ENCODE results near the gene SLC6A18. TPM values are rescaled to one million over a fixed set of nuclear protein-coding genes. Genes with fewer than 3 reads are reported as not detected.

SLC6A18 gene
- total RNA-seq, 4 donors from 2014 or later: not detected

DNA sequence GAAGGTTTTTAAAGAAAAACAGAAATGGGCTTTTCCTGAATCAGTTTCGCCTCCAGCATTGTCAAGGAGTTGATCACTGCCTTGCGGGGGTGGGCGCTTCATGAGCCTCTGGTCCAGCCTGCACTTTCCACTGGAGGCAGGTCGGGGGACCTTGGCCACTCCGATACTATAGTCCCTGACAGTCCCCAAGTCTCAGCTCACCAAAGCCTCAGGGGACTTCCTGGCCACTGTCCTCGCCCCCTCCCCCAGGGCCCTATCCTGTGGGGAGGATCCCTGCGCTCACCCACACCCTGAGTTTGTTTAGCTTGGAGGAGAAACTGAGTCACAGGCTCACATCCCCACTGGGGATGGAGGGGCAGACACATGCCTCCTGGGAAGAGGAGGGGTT lies 22.4 kb upstream of the SLC6A18 start:
- H3K27ac ChIP-seq: no peak overlapping the region
- H3K36me3 ChIP-seq: no peaks in the 10 kb centered on the region
- H3K4me1 ChIP-seq: no peaks in the 10 kb centered on the region
- TF ChIP-seq, protein P1, sequence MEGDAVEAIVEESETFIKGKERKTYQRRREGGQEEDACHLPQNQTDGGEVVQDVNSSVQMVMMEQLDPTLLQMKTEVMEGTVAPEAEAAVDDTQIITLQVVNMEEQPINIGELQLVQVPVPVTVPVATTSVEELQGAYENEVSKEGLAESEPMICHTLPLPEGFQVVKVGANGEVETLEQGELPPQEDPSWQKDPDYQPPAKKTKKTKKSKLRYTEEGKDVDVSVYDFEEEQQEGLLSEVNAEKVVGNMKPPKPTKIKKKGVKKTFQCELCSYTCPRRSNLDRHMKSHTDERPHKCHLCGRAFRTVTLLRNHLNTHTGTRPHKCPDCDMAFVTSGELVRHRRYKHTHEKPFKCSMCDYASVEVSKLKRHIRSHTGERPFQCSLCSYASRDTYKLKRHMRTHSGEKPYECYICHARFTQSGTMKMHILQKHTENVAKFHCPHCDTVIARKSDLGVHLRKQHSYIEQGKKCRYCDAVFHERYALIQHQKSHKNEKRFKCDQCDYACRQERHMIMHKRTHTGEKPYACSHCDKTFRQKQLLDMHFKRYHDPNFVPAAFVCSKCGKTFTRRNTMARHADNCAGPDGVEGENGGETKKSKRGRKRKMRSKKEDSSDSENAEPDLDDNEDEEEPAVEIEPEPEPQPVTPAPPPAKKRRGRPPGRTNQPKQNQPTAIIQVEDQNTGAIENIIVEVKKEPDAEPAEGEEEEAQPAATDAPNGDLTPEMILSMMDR (IDR thresholded peaks at IDR 0.05): no peak
- TF ChIP-seq POLR2A (IDR thresholded peaks at IDR 0.05) (no peak), EP300 (IDR thresholded peaks at IDR 0.05) (no peak)
- peak overlapping the region in 1 of 4 donors; percentile 5 for H3K4me3 ChIP-seq
- H3K9me3 ChIP-seq: no peaks in the 10 kb centered on the region
- no peak for DNase-seq (ENCODE audit: low spot score in 2 of 2)
- peaks cover 0 to 46% of the 10 kb centered on the region in 2 donors for H3K27me3 ChIP-seq
- WGBS, 2 donors: 71 to 77% methylated on average over 7 of the region's 7 CpGs

DNA sequence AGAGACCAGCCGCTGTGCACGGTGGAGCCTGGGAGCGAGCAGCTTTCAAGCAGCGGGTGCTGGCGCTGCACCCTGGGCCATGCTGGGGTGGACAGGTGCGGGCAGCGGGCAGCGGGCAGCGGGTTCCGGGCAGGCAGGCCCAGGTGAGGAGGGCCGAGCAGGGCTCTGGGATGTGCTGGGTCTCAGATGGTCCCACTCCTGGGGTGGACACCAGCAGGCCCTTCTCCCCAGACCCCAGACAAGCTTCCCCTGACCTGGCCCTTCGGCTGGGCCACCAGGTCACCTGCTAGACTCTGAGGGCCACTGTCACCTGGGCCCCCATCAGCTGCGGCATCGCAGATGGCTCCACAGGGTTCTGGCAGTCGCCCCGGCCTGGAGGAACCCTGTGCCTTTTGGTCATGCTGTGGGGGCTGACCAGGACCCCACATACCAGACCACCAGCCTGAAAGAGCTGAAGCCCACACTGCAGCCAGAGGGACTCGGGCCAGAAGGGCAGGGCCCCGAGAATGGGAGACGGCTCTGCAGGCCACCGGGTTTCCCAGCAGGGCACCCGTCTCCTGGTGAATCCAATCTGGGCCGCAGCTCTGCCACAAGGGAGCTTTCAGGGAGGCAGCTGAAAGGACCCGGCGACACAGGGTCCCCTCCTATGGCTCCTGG lies 21.7 kb upstream of the SLC6A18 start:
- peaks cover 0 to 48% of the 10 kb centered on the region in 2 donors for H3K27me3 ChIP-seq

DNA sequence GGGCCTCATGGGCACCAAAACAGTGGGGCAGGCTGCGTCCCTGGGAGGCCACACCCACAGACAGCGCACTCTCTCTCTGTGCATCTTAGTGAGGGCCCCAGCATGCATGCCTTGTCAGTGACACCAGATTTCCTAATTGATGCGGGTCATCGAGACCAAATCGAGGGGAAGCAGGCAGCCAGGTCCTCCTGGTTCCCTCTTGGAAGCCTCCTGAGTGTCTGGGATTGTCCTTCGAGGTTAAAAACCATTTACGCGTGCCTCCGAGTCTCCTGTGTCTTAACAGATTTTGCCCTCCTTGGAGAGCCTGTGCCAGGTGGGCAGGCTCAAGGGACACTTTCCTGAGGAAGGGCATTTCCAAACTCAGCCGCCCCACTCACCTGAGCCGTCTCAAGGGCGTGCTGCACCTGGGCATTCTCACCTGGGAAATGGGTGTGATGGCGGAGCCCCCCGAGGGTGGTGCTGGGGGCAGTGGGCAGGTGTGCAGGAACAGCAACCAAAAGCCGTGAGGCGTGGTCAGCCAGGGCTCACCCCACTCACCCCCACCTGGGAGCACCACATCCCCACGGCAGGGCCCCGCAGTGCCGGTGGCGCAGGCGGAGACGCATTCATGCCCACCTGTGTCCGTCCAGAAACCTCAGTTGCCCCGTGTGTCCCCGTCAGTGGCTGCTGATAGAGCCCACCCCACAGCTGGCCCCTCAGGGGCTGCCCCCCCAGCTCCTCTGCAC lies 21.1 kb upstream of the SLC6A18 start:
- Histone ChIP-seq H3K27me3 (peaks cover 0 to 48% of the 10 kb centered on the region in 2 donors), H3K4me1 (no peaks in the 10 kb centered on the region), H3K36me3 (no peaks in the 10 kb centered on the region), H3K9me3 (no peaks in the 10 kb centered on the region), H3K27ac (no peak overlapping the region), H3K4me3 (no peak overlapping the region)
- no peak for DNase-seq (ENCODE audit: low spot score in 2 of 2)
- 80 to 86% methylated on average over 11 to 21 of the region's 25 CpGs for WGBS, 2 donors
- TF ChIP-seq, protein P1 (IDR thresholded peaks at IDR 0.05): no peak
- TF ChIP-seq POLR2A (IDR thresholded peaks at IDR 0.05): no peak

More for the DNA sequence above, 21.7 kb upstream of the SLC6A18 start:
- Histone ChIP-seq H3K36me3 (no peaks in the 10 kb centered on the region), H3K4me3 (no peak overlapping the region), H3K27ac (no peak overlapping the region), H3K4me1 (no peaks in the 10 kb centered on the region), H3K9me3 (no peaks in the 10 kb centered on the region)
- TF ChIP-seq, protein P1 (IDR thresholded peaks at IDR 0.05): no peak
- no peak for TF ChIP-seq EP300 (IDR thresholded peaks at IDR 0.05)
- TF ChIP-seq POLR2A (IDR thresholded peaks at IDR 0.05): no peak
- DNase-seq (ENCODE audit: low spot score in 2 of 2): no peak
- WGBS, 2 donors: 83 to 86% methylated on average over 6 to 24 of the region's 24 CpGs

DNA sequence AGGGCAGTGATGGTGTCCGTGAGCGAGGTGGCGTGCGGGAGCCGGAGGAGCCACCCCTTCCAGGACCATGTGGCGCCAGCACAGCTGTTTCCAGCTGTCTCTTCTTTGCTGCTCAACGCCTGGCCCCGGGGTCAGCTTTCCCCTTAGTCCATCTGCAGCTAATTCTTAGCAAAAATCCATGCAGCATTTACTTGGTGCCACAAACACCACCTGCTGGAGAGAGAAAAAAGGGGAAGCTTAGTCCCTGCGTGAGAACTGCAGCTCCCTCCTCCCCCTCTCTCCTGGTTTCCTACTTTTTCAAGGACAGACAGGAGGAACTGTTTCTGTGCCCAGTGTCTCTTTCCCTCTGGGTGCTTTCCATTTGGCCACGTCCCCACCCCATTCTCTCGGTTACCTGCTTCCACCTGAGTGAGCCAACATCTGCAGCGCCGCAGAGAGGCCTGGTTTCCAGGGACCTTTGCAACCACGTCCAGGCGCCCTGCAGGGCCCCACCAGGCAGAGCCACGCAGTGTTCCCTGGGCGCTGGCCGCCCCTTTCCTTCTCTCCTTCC lies 20.4 kb upstream of the SLC6A18 start:
- WGBS, 2 donors: 32 to 34% methylated on average over 12 to 13 of the region's 18 CpGs
- H3K27ac ChIP-seq: no peak overlapping the region
- TF ChIP-seq EP300 (IDR thresholded peaks at IDR 0.05) (no peak), POLR2A (IDR thresholded peaks at IDR 0.05) (no peak)
- TF ChIP-seq, protein P1 (IDR thresholded peaks at IDR 0.05): no peak
- H3K4me1 ChIP-seq: no peaks in the 10 kb centered on the region
- no peak for DNase-seq (ENCODE audit: low spot score in 2 of 2)
- H3K4me3 ChIP-seq: no peak overlapping the region
- H3K9me3 ChIP-seq: no peaks in the 10 kb centered on the region
- peaks cover 0 to 48% of the 10 kb centered on the region in 2 donors for H3K27me3 ChIP-seq
- H3K36me3 ChIP-seq: no peaks in the 10 kb centered on the region

All from tibial nerve (tissue), 4 donors.